GM19240 (cell line): ENCODE data around the gene PCDHB14.
"Not testable (repeated sequence)": the region's sequence is repeated elsewhere in the genome, so short reads cannot be mapped to it uniquely, and the experiment has no call there.

Experiments used
- DNase-seq: peaks from one replicate; pipeline ENCODE4 v3.0.0; 2011; ENCODE audit warnings: low spot score; ENCODE audit not compliant: insufficient read length

The PCDHB14 gene

DNA sequence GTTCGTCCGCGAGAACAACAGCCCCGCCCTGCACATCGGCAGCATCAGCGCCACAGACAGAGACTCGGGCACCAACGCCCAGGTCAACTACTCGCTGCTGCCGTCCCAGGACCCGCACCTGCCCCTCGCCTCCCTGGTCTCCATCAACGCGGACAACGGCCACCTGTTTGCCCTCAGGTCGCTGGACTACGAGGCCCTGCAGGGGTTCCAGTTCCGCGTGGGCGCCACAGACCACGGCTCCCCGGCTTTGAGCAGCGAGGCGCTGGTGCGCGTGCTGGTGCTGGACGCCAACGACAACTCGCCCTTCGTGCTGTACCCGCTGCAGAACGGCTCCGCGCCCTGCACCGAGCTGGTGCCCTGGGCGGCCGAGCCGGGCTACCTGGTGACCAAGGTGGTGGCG lies 12.9 kb upstream of the PCDHB14 start:
- not testable (repeated sequence) for DNase-seq

DNA sequence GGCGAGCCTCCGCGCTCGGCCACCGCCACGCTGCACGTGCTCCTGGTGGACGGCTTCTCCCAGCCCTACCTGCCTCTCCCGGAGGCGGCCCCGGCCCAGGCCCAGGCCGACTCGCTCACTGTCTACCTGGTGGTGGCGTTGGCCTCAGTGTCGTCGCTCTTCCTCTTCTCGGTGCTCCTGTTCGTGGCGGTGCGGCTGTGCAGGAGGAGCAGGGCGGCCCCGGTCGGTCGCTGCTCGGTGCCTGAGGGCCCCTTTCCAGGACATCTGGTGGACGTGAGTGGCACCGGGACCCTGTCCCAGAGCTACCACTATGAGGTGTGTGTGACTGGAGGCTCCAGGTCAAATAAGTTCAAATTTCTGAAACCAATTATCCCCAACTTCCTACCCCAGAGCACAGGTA lies 12.3 kb upstream of the PCDHB14 start:
- DNase-seq, result not testable (repeated sequence)

DNA sequence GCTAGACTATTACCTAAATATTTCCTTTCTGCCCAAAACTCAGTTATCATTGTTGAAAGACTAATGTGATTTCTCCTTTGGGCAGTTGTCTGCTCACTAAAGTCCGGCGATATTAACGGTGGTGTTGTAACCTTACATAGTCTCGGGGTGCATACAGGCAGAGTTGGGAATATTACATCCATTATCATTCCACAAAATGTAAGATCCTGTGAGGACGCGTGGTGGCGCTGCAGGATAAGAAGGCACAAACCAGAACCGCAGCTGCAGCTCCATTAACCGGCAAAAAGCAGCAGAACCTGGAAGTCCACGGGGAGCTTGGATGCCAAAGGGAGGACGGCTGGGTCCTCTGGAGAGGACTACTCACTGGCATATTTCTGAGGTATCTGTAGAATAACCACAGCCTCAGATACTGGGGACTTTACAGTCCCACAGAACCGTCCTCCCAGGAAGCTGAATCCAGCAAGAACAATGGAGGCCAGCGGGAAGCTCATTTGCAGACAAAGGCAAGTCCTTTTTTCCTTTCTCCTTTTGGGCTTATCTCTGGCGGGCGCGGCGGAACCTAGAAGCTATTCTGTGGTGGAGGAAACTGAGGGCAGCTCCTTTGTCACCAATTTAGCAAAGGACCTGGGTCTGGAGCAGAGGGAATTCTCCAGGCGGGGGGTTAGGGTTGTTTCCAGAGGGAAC lies 9.3 kb upstream of the PCDHB14 start, which contains the start of gene PCDHB13:
Gene PCDHB13 (plus strand): TSS at position 264 of the 684 bp plus-strand sequence. CDS start 205 bp downstream, at position 469.
- DNase-seq, result not testable (repeated sequence)

DNA sequence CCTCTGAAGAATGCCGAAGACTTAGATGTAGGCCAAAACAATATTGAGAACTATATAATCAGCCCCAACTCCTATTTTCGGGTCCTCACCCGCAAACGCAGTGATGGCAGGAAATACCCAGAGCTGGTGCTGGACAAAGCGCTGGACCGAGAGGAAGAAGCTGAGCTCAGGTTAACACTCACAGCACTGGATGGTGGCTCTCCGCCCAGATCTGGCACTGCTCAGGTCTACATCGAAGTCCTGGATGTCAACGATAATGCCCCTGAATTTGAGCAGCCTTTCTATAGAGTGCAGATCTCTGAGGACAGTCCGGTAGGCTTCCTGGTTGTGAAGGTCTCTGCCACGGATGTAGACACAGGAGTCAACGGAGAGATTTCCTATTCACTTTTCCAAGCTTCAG lies 8.6 kb upstream of the PCDHB14 start:
- not testable (repeated sequence) for DNase-seq

DNA sequence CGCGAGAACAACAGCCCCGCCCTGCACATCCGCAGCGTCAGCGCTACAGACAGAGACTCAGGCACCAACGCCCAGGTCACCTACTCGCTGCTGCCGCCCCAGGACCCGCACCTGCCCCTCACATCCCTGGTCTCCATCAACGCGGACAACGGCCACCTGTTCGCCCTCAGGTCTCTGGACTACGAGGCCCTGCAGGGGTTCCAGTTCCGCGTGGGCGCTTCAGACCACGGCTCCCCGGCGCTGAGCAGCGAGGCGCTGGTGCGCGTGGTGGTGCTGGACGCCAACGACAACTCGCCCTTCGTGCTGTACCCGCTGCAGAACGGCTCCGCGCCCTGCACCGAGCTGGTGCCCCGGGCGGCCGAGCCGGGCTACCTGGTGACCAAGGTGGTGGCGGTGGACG lies 7.6 kb upstream of the PCDHB14 start:
- DNase-seq, result not testable (repeated sequence)

DNA sequence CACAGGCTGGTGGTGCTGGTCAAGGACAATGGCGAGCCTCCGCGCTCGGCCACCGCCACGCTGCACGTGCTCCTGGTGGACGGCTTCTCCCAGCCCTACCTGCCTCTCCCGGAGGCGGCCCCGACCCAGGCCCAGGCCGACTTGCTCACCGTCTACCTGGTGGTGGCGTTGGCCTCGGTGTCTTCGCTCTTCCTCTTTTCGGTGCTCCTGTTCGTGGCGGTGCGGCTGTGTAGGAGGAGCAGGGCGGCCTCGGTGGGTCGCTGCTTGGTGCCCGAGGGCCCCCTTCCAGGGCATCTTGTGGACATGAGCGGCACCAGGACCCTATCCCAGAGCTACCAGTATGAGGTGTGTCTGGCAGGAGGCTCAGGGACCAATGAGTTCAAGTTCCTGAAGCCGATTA lies 7.1 kb upstream of the PCDHB14 start:
- DNase-seq, result not testable (repeated sequence)

DNA sequence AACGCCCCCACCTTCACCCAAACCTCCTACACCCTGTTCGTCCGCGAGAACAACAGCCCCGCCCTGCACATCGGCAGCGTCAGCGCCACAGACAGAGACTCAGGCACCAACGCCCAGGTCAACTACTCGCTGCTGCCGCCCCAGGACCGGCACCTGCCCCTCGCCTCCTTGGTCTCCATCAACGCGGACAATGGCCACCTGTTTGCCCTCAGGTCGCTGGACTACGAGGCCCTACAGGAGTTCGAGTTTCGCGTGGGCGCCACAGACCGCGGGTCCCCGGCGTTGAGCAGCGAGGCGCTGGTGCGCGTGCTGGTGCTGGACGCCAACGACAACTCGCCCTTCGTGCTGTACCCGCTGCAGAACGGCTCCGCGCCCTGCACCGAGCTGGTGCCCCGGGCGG lies 1.7 kb downstream of the PCDHB14 start:
- not testable (repeated sequence) for DNase-seq

DNA sequence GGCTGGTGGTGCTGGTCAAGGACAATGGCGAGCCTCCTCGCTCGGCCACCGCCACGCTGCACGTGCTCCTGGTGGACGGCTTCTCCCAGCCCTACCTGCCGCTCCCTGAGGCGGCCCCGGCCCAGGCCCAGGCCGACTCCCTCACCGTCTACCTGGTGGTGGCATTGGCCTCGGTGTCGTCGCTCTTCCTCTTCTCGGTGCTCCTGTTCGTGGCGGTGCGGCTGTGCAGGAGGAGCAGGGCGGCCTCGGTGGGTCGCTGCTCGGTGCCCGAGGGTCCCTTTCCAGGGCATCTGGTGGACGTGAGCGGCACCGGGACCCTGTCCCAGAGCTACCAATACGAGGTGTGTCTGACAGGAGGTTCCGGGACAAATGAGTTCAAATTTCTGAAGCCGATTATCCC lies 2.3 kb downstream of the PCDHB14 start:
- DNase-seq, result not testable (repeated sequence)

DNA sequence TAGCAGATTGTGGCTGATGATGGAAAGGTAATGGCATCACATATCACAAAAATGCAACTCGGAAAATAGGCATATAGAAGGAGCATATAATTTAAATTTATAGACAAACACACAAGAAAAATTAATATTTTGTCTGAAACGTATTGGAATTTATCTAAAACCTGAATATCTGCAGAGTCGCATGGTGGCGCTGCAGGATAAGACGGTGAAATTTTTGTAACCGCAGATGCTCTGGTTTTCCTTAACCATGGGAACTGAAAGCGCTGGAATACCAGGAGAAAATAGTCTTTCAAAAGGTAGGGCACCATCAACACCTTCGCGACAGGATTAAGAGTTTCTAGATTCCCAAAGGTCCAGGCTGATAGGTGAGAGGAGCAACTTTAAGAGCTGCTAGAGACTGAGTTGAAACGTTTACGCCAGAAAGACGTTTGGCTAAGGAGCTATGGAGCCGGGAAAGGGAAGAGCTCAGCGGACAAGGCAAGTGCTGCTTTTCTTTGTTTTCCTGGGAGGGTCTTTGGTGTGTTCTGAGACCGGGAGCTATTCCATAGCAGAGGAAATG lies 11.0 kb downstream of the PCDHB14 start:
- no peak for DNase-seq

DNA sequence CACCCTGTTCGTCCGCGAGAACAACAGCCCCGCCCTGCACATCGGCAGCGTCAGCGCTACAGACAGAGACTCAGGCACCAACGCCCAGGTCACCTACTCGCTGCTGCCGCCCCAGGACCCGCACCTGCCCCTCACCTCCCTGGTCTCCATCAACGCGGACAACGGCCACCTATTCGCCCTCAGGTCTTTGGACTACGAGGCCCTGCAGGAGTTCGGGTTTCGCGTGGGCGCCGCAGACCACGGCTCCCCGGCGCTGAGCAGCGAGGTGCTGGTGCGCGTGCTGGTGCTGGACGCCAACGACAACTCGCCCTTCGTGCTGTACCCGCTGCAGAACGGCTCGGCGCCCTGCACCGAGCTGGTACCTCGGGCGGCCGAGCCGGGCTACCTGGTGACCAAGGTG lies 12.8 kb downstream of the PCDHB14 start:
- not testable (repeated sequence) for DNase-seq

DNA sequence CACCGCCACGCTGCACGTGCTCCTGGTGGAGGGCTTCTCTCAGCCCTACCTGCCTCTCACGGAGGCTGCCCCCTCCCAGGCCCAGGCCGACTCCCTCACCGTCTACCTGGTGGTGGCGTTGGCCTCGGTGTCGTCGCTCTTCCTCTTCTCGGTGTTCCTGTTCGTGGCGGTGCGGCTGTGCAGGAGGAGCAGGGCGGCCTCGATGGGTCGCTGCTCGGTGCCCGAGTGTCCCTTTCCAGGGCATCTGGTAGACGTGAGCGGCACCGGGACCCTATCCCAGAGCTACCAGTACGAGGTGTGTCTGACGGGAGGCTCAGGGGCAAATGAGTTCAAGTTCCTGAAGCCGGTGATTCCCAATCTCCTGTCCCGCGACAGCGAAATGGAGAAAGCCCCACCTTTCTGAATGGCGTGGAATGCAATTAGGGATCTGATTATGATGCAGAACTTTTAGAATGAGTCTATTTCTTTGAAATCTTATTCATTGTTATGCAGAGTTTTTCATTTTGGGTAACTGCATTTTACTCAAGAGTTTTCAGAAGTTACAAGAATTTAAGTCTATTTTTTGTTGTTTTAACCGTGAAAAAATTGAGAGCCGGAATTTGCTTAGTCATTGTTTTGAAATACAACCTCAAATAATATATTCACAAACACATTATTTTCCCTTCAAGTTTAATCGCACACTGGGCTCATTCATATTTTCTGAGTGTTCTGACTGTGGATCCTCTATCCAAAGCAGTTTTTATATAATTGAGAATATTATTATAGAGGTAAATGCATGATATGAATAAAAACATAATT lies 13.6 kb downstream of the PCDHB14 start:
- DNase-seq, result no peak

DNA sequence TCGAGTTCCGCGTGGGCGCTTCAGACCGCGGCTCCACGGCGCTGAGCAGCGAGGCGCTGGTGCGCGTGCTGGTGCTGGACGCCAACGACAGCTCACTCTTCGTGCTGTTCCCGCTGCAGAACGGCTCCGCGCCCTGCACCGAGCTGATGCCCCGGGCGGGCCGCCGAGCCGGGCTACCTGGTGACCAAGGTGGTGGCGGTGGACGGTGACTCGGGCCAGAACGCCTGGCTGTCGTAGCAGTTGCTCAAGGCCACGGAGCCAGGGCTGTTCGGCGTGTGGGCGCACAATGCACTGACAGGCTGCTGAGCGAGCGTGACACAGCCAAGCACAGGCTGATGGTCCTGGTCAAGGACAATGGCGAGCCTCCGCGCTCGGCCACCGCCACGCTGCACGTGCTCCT lies 18.4 kb downstream of the PCDHB14 start:
- no peak for DNase-seq

DNA sequence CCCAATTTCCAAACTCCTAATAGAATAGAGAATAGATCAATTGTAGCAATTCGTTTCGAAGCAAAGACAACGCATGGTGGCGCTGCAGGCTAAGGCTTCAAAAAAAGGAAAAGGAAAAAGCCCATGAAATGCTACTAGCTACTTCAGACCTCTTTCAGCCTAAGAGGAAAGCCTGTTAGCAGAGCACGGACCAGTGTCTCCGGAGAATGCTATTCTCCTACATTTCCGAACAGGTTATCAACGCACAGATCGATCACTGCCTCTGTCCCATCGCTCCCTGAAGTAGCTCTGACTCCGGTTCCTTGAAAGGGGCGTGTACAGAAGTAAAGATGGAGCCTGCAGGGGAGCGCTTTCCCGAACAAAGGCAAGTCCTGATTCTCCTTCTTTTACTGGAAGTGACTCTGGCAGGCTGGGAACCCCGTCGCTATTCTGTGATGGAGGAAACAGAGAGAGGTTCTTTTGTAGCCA lies 22.1 kb downstream of the PCDHB14 start, which contains the start of gene PCDHB15:
Gene PCDHB15 (plus strand): TSS at position 146 of the 468 bp plus-strand sequence. CDS start 184 bp downstream, at position 330.
- DNase-seq, result no peak

DNA sequence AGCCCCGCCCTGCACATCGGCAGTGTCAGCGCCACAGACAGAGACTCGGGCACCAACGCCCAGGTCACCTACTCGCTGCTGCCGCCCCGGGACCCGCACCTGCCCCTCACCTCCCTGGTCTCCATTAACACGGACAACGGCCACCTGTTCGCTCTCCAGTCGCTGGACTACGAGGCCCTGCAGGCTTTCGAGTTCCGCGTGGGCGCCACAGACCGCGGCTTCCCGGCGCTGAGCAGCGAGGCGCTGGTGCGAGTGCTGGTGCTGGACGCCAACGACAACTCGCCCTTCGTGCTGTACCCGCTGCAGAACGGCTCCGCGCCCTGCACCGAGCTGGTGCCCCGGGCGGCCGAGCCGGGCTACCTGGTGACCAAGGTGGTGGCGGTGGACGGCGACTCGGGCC lies 23.8 kb downstream of the PCDHB14 start:
- DNase-seq, result not testable (repeated sequence)

DNA sequence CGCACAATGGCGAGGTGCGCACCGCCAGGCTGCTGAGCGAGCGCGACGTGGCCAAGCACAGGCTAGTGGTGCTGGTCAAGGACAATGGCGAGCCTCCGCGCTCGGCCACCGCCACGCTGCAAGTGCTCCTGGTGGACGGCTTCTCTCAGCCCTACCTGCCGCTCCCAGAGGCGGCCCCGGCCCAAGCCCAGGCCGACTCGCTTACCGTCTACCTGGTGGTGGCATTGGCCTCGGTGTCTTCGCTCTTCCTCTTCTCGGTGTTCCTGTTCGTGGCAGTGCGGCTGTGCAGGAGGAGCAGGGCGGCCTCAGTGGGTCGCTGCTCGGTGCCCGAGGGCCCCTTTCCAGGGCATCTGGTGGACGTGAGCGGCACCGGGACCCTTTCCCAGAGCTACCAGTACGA lies 24.3 kb downstream of the PCDHB14 start:
- DNase-seq, result not testable (repeated sequence)

DNA sequence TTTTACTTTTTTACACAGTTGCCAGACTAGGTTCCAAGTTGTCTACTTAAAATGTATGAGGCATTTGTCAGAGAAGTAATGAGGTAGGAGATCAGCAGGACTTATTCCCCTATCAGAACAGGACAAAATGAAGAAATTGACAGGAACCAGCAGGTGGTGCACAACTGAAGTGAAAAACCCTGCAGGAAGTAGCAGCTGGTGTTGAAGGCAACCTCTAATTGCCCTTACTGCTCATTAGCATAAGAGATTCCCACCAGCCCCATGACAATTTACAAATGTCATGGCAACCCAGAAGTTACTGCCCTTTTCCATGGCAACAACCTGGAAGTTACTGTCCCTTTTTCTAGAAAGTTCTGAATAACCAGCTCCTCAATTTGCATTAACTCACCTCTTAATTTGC lies 27.4 kb downstream of the PCDHB14 start:
- DNase-seq, result no peak

DNA sequence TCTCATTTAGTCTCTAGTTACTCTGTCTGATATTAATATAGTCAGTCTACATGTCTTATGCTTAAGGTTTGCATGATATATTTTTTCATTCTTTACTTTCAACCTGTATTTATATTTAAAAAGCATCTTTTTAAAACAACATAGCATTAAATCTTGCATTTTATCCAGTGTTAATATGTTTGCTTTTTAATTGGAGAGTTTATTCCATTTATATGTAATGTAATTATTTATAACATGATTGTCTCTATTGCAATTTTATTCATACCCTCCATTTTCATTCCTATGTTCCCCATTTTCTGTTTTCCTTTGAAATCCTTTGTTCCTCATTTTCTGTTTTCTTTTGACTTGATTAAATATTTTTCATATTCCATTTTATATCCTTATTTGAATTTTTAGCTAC lies 35.3 kb downstream of the PCDHB14 start:
- no peak for DNase-seq

DNA sequence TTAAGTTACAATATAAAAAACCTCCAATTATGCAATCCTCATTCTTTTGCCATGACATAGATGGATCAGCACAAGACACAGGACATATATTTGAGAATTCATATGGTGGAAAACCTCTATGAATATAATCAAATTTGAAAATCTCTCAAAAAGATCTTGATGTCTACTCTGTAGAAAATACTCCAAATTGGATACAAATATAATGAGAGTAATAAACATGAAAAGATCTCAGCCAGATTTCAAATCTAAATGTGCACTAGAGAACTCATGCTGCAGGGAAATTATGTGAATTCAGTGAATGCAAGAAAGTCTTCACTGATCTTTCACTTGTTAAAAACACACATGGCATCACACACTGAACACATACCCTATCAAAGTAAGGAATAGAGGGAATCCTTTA lies 35.8 kb downstream of the PCDHB14 start:
- no peak for DNase-seq

DNA sequence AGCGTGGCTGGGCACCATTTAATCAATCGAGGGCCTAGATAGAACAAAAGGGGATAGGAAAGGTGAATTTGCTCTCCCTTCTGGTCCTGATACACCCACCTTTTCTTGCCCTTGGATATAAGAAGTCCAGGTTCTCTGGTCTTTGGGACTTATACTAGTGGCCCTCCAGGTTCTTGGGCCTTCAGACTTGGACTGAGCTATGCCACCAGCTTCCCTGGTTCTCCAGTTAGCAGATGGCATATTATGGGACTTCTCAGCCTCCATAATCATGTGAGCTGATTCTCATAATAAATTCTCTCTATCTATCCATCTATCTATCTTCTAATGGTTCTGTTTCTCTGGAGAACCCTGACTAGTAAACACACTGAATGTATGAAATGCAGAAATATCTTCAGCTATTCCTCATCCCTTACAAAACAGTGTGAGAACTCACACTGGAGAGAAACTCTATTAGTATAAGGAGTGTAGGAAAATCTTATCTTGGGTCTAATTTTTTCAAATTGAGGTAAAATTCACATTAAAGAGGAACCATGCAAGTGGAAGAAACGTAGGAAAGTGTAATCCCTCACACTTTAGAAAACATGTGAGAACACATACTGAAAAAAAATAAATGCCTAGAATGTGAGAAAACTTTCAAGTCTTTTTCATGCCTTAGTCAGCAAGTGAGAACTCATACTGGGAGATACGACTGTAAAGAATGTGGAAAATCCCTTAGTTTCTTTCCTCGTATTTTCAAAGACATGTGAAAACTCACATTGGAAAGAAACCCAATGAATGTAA lies 37.5 kb downstream of the PCDHB14 start:
- DNase-seq, result no peak

DNA sequence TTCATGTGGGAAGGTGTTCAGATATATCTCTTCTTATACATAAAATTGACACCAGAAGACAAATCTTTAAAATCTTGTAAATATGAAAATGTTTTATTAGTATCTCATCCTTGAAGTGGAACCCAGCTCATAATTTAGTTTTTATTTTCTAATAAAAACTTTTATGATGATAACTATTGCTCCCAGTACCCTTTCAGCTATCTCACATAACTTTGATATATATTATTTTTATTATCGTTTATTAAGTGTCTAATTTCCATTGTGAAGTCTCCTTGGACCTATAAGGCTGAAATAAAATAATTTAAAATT lies 38.0 kb downstream of the PCDHB14 start:
- DNase-seq, result no peak

DNA sequence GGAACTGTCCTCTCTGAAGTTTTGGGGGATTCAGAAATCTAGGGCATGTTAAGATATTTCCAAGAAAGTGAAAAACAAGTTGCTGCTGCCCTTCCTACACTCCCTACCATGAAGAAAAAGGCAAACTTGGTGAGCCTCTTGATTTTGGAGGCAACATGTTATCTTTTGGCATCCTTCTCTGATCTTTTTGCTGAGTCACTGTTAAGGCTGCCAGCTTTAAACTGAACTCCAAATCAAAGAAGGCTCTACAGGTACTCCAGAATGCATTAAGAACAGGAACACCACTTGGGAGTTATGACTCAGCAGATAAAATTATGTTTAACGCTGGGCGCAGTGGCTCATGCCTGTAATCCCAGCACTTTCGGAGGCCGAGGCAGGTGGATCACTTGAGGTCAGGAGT lies 46.1 kb downstream of the PCDHB14 start:
- no peak for DNase-seq

DNA sequence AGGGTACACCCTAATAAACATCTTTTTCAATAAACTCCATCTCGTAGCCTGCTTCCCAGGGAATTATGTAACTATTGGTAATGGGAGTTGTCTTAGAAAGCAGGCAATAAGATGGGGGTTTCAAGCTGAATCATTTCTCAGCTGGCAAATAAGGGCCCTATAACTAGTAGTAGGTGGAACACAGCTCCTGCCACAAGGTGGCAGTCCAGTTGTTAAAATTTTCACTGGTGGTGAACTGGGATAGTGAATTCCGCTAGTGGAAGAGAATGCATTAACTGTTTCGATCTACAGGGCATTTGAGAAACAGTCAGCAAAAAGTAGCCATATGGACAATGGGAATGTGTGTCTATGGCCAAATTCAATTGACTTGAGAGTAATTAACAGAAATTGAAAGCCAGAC lies 49.8 kb downstream of the PCDHB14 start:
- DNase-seq, result no peak
